Measurements from ENCODE around the gene SOX6.

GRCh38 chr11:16078936-16079335 lies 277.4 kb downstream of the SOX6 start:
- TF ChIP-seq REST (IDR thresholded peaks at IDR 0.05; ENCODE audit: insufficient read depth in 1 of 2, low read depth in 2 of 2, low read length in 2 of 2) (no peak), SIN3A (IDR thresholded peaks at IDR 0.05; ENCODE audit: borderline replicate concordance, insufficient read depth, low read length) (no peak)
